ENCODE data around the gene CRACR2A.

Gene CRACR2A

DNA sequence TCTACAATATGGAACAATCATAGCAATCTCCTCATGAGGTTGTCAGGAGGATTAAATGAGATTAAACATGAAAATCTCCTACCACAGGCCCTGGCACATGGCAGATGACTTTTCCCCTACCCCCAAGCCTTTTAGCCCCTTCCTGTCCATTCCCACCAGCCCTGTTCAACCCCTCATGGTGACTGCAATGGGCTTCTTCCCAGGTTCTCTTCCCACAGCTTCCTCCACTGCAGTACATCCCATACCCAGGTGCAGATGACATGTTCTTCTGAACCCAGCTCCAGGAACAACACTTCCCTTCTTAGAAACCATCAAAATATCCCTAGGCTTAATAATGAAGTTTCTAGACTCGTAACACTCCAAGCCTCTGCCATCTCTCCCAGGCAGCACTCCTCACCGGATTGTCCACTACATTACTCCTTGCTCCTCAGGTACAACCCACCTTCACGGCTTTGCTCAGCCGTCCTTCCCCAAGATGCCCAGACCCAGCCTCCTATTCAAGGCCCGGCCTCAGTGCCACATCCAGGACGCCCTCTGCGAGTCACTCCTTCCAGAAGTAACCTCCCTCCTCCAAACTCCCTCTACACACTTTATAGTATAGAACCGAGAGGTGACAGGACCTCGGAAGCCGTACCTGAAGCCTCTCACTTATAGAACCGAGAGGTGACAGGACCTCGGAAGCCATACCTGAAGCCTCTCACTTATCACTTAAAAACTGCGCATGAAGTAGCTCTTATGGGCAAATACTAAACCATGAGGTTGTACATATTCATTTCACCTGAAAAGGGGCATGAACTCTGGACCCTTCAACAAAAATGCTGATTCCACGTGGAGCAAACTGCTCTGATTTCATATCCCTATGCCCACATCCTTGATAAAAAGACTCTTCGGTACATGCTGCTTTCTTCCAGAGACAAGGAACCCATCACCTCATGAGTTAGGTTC is 1.5 kb downstream of the CRACR2A start:
- DNase-seq (ENCODE audit: low read depth), result no peak

DNA sequence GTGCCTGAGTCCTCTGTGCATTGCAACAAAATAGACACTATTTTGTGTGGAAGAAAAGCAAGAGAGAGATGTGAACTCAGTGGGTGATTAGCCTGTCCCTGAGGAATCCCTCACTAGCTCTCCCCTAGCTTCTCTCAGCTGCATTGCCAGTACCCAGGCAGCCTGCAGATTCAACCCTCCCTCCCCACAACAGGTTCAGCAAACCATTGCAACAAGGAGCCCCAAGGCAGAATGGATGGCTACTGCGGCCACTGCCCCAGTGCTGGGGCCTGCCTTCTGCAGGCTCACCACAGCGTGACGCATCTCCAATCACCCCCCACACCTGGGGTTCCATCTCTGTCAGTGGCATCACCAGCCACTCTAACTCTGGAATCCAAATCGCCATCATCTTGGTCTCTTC is 2.3 kb downstream of the CRACR2A start:
- DNase-seq (ENCODE audit: low read depth), result no peak

DNA sequence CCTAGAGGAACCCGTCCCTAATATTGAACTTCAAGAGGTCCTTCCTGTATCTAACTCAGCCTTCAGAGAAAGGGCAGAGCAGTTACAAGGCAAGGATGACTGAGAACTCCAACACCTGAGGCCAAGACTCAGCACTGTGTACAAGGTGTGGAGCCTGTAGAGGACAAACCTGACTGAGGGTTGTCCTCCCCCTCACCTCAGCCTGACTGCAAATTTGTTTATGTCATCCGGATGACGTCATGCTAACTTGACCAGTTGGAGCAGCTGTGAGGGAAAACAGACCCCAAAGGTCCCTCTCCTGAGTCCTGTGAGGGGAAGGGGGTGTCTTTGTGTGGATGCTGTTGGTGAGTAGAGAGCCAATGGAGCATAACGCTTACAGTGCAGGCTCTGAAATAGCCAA is 4.3 kb downstream of the CRACR2A start:
- no peak for DNase-seq (ENCODE audit: low read depth)

DNA sequence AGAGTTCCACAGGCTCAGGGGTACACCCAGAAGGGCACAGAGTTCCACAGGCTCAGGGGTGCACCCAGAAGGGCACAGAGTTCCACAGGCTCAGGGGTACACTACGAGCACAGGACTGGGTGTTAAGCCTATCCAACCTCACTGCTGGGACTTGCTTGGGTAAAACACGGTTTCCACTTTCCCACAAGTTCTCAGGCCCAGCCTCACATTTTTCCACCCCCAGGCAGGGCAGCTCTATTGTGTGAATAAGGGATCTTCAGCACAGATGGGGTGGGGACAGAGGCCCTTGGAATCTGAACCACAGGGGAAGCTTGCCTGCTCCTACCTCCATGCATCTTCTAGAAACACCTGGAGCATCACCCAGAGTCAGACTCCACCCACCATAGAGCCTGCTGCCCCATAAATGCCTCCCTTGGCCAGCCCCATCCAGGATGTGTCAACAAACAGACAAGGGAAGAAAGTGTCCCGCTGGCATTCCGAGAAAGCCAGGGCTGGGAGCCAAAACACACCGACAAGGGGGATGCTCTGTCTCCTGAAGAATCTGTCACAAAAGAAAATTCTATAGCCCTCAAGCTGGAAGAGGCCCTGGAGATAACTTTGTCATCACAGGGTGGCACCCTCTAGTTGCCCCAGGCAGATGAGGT is 4.8 kb downstream of the CRACR2A start:
- no peak for DNase-seq (ENCODE audit: low read depth)

DNA sequence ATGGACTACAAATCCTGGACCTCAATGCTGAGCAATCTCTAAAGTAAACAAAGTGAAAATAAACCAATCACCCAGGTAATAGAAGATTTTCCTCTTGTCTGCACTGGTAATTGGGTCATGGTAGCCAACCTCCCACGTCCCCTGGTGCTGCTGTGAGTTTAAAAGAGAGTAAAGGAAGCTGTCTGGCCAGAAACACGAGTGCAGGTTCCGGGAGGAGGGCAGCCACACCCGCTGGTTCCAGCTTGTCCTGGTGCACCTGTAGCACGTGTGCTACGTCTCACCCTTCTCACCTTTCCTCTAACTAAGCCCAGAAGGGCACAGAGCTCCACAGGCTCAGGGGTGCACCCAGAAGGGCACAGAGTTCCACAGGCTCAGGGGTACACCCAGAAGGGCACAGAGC is 5.4 kb downstream of the CRACR2A start:
- DNase-seq (ENCODE audit: low read depth), result no peak

DNA sequence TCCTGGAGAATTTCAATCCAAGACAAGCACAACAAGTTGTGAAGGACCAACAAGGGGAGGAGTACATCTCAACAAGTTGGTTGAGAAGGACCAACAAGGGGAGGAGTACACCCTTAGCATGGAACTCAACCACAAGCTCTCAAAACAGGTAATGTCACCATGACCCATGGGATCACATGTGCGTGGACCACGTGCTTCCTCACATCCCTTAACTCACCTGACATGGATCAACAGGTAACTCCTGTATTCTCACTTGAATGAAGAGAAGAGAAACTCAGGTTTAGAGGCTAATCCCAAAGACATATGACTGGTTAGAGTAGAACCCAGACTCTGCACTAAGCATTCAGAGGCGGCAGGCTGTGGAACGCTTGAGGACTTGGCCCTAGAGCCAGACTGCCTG is 6.2 kb downstream of the CRACR2A start:
- DNase-seq (ENCODE audit: low read depth), result no peak

DNA sequence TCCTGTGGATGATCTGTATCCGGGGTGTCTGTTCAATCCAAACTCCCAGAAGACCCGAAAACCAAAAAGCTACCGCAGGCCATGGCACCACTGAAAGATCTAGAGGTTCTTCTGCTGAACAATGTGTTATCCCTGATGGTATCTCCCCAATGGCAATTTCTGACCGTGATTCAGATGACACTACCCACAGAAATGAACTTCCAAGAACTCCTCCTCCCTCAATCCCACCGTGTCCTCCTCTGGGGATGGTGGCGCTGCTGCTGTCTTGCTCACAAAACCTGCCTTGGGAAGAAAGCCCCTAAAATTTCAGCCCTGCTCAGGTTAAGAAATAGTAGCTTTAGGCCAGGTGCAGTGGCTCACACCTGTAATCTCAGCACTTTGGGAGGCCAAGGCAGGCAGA is 7.8 kb downstream of the CRACR2A start:
- no peak for DNase-seq (ENCODE audit: low read depth)

DNA sequence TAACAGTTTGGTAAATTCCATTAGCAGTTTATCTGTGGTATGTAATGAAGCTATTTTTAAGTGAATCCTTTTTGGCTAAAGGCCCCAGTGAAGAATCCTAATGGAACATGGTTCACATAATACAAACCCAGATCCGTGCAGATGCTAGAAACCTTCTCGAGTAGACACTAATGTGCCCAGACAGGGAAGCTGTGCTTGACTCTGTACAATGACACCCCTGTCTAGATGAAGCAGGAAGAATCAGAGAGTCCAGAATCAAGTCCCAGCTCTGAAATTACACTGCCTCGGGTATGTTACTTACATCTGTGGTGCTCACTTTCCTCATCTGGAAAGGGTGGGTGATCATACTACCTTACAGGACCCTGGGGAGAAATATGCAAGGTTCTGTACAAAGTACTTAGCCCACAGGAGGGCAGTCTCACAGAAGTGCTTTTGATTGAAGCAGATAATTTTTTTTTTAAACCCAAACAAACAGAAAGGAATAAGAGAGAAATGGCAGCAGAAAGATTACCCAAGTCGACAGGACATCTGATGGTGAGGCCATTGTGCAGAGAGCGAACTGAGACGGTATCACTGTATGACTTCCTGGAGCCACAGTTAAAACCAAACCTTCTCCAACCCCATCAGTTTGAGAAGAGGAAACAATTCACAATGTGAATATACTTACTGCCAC is 8.5 kb downstream of the CRACR2A start:
- DNase-seq (ENCODE audit: low read depth), result no peak

DNA sequence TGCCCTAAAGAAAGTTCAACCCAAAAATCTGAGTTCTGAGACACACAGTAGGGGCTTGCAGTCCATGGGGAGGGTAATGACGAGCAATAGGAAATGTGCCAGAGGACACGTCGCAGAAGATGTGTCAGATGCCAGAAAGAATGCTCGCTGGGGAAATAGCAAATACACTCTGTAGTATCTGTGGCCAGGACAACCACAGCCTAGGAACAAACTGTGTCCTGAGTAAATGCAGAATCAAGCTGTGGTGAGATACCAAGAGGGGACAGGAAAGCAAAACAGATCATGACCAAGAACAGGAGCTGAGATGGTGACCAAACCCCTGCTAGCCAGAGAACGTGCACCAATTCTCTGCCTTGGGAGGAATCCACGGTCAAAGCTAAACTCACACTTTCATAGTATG is 9.1 kb downstream of the CRACR2A start:
- DNase-seq (ENCODE audit: low read depth), result no peak

DNA sequence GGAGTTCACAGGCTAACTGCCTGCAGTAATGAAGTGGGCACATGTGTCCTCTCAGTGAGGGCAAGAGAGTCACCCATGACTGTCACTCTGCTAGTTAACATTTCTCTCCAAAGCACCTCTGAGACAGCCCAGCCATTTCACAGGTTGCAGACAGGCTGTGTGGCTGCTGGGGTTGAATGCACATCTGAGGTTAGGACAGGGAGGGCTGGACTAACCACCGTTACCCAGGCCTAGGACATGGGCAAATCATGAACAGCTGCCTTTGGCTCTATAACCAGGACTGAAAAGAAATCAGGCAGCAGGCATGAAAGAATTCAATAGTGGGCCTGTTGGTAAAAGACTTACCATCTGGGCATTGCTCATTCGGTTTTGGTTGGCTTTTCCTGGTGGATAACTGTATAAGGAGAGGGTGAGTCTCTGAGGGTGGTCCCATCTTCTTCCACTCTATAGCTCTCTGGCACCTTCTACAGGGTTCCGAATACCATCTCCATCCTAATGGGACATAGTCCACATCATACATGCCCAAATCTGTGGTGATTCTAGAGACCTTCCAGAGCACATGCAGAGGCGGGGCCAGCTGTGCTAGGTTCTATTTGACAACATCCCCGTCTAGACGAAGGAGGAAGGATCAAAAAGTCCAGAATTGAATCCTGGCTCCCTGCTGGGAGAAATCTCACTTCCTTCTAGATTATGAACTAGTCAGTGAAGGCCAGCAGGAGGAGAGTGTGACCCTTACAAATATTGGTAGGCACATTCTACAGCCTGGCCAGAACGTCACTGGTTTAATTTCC is 10.8 kb downstream of the CRACR2A start:
- DNase-seq (ENCODE audit: low read depth), result no peak

DNA sequence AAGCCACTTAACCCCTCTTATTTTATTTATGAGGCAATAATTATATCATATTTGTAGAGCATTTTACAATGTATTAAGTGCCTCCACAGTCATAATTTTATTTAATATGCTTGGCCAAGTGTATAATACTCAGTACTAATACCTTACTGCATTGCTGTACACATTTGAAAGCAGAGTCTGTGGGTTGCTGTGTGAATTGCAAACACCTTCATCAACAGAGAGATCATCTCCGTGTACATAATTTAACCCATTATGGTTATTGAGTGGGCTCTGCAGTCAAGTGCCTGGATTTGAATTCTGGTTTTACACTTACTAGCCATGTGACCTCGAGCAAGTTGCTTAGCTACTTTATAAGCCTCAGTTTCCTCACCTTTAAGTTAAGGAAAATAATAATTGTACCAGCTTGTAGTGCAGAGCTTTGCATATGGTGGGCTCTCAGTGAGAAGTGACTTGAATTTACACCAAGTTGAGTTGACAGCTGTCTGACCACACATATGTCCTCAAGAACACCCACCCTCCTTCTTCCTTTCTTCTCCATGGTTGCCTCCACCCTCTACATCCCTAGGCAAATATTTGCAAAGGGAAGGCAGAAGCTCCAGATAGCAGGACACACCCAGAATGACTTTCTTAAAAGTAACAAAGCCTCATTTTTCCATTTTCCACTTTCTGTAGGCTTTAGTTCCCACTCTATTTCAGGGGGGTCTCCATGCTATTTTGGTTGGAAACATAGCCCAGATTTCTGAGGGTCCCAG is 12.3 kb downstream of the CRACR2A start:
- DNase-seq (ENCODE audit: low read depth), result no peak

DNA sequence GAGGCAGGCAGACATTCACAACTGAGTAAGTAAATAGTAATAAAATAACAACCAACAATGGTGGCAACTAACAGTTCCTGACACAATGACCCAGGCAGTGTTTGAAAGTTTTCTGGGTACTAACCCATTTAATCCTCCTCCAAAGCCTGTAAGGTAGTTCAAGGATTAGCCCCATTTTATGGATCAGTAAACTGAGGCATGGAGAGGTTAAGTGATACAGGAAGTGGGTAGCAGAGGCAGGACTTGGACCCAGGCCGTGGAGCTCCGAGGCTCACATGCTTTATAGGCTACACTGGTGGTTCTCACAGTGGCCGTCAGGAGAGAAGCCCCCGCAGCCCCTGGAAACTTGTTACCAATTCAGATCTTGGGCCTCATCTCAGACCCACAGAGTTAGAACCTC is 17.5 kb downstream of the CRACR2A start:
- no peak for DNase-seq (ENCODE audit: low read depth)

DNA sequence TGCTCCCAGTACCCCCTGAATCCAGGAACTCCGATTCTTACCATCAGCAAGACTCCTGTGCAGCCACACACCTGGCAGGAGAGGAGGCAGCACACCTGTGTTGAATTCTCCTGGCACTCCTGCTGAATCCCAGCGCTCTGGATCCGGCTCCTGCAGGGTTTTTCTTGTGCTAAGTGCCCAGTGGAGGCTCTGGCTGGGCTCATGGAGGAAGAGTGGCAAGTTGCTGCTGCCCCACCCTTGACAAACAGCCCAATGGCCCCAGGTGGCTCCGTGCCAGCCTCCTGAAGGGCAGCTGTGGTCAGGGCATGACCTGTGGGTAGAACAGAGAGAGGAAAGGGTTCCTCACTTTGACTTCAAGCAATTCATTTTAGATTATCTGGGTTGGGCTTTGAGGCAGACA is 20.0 kb downstream of the CRACR2A start:
- no peak for DNase-seq (ENCODE audit: low read depth)

DNA sequence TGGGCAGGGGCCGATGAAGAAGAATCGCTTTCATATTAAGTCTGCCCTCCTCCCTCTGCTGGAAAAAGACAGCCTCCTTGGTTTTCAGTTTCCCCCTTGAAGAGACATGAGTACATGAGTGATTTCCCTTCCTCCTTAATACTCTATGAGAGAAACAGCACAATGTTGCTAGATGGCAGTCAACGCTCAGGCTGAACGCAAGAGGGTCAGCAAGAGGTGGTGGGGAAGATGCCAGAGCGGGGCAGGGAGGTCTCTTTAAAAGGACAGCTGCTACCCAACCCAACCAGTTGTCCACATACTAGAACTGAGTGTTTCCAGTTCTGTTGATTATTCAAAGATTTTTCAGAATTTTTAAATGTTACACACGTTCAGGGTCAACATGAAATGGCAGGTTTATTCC is 22.8 kb downstream of the CRACR2A start:
- no peak for DNase-seq (ENCODE audit: low read depth)

DNA sequence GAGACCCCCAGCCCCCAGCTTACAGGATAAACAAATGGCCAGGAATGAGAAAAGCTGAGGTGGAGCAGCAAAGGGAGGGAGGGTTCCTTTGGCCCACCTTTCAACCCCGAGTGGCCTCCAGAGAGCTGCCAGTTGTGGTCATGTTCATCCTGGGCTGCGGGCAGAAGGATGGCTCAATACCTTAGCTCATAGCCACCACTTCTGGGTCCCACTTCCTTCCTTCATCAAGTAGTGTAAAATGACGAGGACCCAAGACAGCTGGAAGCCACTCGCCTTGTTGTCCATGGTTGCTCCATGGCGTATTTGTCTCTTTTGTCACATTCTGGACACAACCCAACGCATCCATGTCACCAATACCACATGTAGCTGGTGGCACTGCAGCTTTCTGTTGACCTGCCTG is 24.2 kb downstream of the CRACR2A start:
- DNase-seq (ENCODE audit: low read depth), result no peak

DNA sequence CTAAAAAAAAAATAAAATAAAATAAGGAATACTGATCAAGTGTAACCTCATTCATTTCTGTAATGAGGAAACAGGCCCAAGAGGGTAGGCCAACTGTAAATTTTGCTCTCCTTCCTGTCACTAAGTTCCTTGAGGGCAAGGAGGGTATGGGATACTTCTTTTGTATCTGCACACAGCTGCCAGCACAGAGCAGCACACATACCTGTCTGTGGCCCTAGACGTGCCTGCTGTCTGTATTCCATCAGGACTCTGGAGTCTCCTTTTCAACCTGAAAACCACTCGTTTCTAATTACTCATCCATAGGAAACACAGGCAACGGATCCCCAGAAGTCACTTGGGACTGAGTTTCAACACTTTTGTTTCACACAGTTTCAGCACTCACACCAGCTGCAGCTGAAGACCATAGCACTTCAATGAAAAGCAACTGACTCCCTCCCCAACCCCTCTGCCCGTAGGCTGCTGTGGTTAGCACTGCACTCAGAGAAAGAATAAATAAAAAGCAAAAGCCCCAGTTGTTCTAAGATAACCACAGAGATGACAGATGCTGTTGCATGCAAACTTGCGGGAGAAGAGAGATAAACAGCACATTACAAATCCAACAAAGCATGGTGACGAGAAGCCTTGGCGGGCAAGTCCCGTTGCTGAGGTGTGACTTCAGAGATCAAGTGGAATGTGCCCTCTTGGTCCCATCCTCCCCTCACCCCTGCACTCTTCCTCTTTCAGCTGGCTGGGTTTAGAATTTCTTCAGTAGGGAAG is 24.9 kb downstream of the CRACR2A start:
- DNase-seq (ENCODE audit: low read depth), result no peak

DNA sequence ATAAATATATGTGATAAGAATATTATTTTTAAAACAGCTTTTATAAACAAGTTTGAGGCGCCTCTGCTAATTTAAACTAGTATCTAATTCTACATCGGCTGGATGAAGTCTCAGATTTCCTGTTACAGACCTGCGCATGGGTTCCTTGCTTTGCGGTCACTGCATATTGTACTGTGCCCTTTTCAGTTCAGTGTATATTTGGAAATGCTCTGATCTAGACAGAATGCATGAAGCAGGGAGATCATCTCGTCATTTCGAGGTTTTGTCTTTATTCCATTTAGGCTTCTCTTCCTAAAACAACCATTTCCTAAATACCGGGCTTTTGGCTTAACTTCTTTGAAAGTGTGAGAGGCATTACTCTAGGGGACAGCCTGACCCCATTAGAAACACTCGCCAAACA is 25.6 kb downstream of the CRACR2A start:
- no peak for DNase-seq (ENCODE audit: low read depth)

DNA sequence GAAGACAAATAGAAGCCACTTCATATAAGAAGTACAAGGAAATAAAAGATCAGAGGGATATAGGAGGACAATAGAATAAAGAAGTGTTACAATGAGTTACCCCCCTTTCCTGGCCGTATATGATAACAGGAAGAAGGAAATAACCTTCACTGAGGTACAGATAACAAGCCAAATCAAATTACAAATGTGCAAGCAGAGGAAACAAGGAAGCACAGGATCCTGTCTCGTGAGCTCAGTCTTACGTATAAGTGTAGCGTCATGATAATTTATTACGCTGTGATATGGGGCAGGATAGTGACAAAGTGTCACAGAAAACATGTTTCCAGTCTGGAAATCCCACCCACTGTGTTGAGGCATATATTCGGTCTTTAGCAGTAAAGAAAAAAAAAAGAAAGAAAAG is 26.5 kb downstream of the CRACR2A start:
- no peak for DNase-seq (ENCODE audit: low read depth)

DNA sequence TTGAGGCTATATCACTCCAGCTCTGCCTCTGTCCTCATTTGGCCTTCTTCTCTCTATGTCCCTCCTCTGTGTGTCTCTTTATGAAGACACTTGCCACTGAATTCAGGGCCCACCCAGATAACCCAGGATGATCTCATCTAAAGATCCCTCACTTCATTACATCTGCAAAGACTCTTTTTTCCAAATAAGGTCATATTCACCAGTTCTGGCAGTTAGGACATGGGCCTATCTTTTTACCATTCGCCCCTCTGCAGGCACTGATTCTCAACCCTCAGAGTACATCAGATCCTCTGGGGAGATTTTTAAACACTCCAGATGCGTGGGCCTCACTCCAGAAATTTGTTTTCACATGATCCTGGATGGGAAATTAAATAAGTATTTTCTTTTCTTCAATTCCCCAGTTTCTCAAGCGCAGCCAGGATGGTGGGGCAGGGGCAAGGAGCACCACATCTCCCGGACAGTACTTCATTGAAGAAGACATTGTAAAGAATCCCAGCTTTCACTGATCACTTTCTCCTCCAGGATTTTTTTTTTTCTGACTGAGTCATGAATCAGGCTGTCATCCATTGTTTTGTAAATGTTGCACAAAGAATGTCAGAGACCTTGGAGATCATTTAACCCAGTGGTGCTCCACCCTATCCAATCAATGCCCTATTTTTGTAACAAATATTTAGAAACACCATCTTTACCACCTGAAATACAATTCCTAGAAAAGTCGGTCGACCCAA is 27.4 kb downstream of the CRACR2A start:
- DNase-seq (ENCODE audit: low read depth), result no peak

All from GM04504 (cell line).